Measurements from ENCODE around the gene GOLGA8M. TPM values are rescaled to one million over a fixed set of nuclear protein-coding genes. Genes with fewer than 3 reads are reported as not detected.
A peak's percentile ranks its signal among the peaks of the same experiment; 100 is the strongest.
"Not testable (repeated sequence)": the region's sequence is repeated elsewhere in the genome, so short reads cannot be mapped to it uniquely, and the experiment has no call there.

GOLGA8M gene
- total and polyA plus RNA-seq, 2 of the 8 experiments (the other 6 are each of a cell fraction or from before 2014, with no cell fraction given): not detected

GRCh38 chr15:28738200-28738561 lies 26.0 kb upstream of the GOLGA8M start:
- H4K20me1 ChIP-seq (replicated peaks in 1 of 2; ENCODE audit: control insufficient read depth in 1 of 2, insufficient read depth in 2 of 2, low read length in 2 of 2); H3K79me1 ChIP-seq (ENCODE audit: low read depth, low read length); H2AK5ac ChIP-seq (ENCODE audit: low read depth, low read length); H3K23ac ChIP-seq (ENCODE audit: insufficient read length); H3K79me2 ChIP-seq (ENCODE audit: control insufficient read depth in 1 of 2, insufficient read depth in 2 of 2, low read length in 2 of 2); H3K27ac ChIP-seq (ENCODE audit: low read depth, low read length); H3K4ac ChIP-seq (replicated peaks; ENCODE audit: insufficient read length, low read depth, low read length); H3K14ac ChIP-seq (ENCODE audit: insufficient read length); CTCF ChIA-PET (ENCODE audit: partially characterized antibody); H3K23me2 ChIP-seq (ENCODE audit: low read depth, low read length); FAIRE-seq; H2BK12ac ChIP-seq (ENCODE audit: low read depth, low read length); H2BK15ac ChIP-seq (ENCODE audit: low read length); H3K9me3 ChIP-seq (ENCODE audit: insufficient read depth in 2 of 2, low read depth in 1 of 2, low read length in 1 of 2); H2BK20ac ChIP-seq (ENCODE audit: low read length); H4K8ac ChIP-seq (ENCODE audit: extremely low read depth, insufficient read depth, low read length); H4K91ac ChIP-seq (replicated peaks; ENCODE audit: insufficient read length, low read length); POLR2A ChIA-PET (ENCODE audit: partially characterized antibody); DNase-seq (ENCODE audit: low read depth in 1 of 2, low spot score in 2 of 2); H4K5ac ChIP-seq (ENCODE audit: insufficient read length, low read depth, low read length); H3K18ac ChIP-seq (ENCODE audit: extremely low read depth, low read length); H2BK5ac ChIP-seq (ENCODE audit: low read depth, low read length); H3K36me3 ChIP-seq (ENCODE audit: control insufficient read depth in 2 of 4, insufficient read depth in 4 of 4, low read length in 3 of 4); H2AFZ ChIP-seq (ENCODE audit: low read length); H3K27me3 ChIP-seq (replicated peaks in 1 of 4; ENCODE audit: control insufficient read depth in 3 of 4, extremely low read depth in 1 of 4, insufficient read depth in 3 of 4, low read length in 3 of 4); H3K9ac ChIP-seq (replicated peaks in 1 of 4; ENCODE audit: extremely low read depth in 1 of 4, low read depth in 3 of 4, low read length in 3 of 4); H2BK120ac ChIP-seq (replicated peaks; ENCODE audit: low read depth, low read length); H3K4me1 ChIP-seq (replicated peaks in 1 of 4; ENCODE audit: control insufficient read depth in 3 of 4, insufficient read depth in 4 of 4, low read length in 3 of 4); H3K56ac ChIP-seq (replicated peaks; ENCODE audit: insufficient read length, low read depth, low read length); H3K4me2 ChIP-seq (ENCODE audit: insufficient read depth in 1 of 2, low read depth in 2 of 2, low read length in 2 of 2): not testable (repeated sequence)
- peak overlapping the region in 1 of 4 experiments; percentile 48; a peak in 3 of 8 replicates for H3K4me3 ChIP-seq (ENCODE audit: extremely low read depth in 1 of 4, insufficient read depth in 2 of 4, low read depth in 3 of 4, low read length in 4 of 4)
- 11% methylated on average over 2 of the region's 23 CpGs; no CpG with 5 or more reads in 1 of the 2 experiments for WGBS, 2 experiments (ENCODE audit: extremely low coverage in 1 of 2, insufficient coverage in 1 of 2, insufficient read length in 1 of 2, insufficient replicate concordance in 2 of 2, low coverage in 1 of 2, low lambda C conversion rate in 2 of 2, missing lambda C conversion rate in 1 of 2)

All from H1 (cell line).